Stimulated activated CD8-positive, alpha-beta memory T cell treated with anti-CD3 and anti-CD28 coated beads, Interleukin-7, amount 100 ng/mL, for 48 hours (primary cell): Measurements from ENCODE around the gene PDE9A.

Experiments
- DNase-seq, 2 donors: peaks; one replicate each; pipeline ENCODE4 v3.0.0-alpha.2; 2020; ENCODE audit warnings: low read depth in 1 of 2; ENCODE audit errors: extremely low read depth in 1 of 2

The PDE9A gene

GRCh38 chr21:42684109-42684916, 30.9 kb downstream of the PDE9A start:
- peak in 1 of 2 donors; percentile 29 for DNase-seq

GRCh38 chr21:42685036-42685435, 31.6 kb downstream of the PDE9A start:
- no peak for DNase-seq

- no peak for DNase-seq
These were observed 32.6 kb downstream of the PDE9A start for GRCh38 chr21:42685954-42686500.

GRCh38 chr21:42687796-42688195, 34.4 kb downstream of the PDE9A start:
- DNase-seq: no peak

- no peak for DNase-seq
These were observed 34.9 kb downstream of the PDE9A start for GRCh38 chr21:42688226-42688840.

GRCh38 chr21:42688841-42689371, 35.5 kb downstream of the PDE9A start:
- DNase-seq: no peak

GRCh38 chr21:42690586-42690985, 37.2 kb downstream of the PDE9A start:
- DNase-seq: no peak

- DNase-seq: no peak
These were observed 38.6 kb downstream of the PDE9A start for GRCh38 chr21:42691901-42692559.

GRCh38 chr21:42692688-42693087, 39.3 kb downstream of the PDE9A start:
- no peak for DNase-seq

GRCh38 chr21:42694751-42695696, 41.6 kb downstream of the PDE9A start:
- DNase-seq: no peak

- no peak for DNase-seq
These were observed 42.4 kb downstream of the PDE9A start for GRCh38 chr21:42695697-42696380.

- no peak for DNase-seq
These were observed 43.1 kb downstream of the PDE9A start for GRCh38 chr21:42696501-42697040.

- DNase-seq: no peak
These were observed 45.3 kb downstream of the PDE9A start for GRCh38 chr21:42698733-42699132.

- DNase-seq: no peak
These were observed 45.8 kb downstream of the PDE9A start for GRCh38 chr21:42699196-42699595.

GRCh38 chr21:42701706-42702456, 48.5 kb downstream of the PDE9A start:
- no peak for DNase-seq

- DNase-seq: no peak
These were observed 49.3 kb downstream of the PDE9A start for GRCh38 chr21:42702720-42703119.

- no peak for DNase-seq
These were observed 49.9 kb downstream of the PDE9A start for GRCh38 chr21:42703136-42703908.

GRCh38 chr21:42703965-42704364, 50.5 kb downstream of the PDE9A start:
- no peak for DNase-seq
